HCT116 (cell line): ENCODE results near the gene ALK.

Experiments used
- POLR2A ChIP-seq: IDR thresholded peaks from 2 replicates; pipeline ENCODE4 v1.7.0; 2011; ENCODE audit warnings: borderline replicate concordance; ENCODE audit not compliant: insufficient read depth, insufficient read length; ENCODE audit errors: extremely low read depth
- ZNF274 ChIP-seq: fragments of 200-500 bp; sonication (Bioruptor generic); IDR thresholded peaks from 2 replicates; pipeline ENCODE4 v1.6.1; 2014; ENCODE audit warnings: mild to moderate bottlenecking, low read depth, low read length, inconsistent platforms
- TF ChIP-seq, protein P1 (sequence below): IDR thresholded peaks from 2 replicates; pipeline ENCODE4 v1.6.1; 2012
- TF ChIP-seq, protein P2 (sequence below), 3 experiments: fragments of 200-600 bp in 1 of 3; sonication (generic) in 1 of 3; IDR thresholded peaks in 2 of 3; conservative IDR thresholded peaks in 1 of 3; 2 replicates each; pipeline ENCODE4 v1.5.1; 2012 to 2017; ENCODE audit warnings: low read depth in 2 of 3, low read length in 2 of 3, antibody characterized with exemption in 1 of 3, borderline replicate concordance in 1 of 3, control low read depth in 1 of 3, mild to moderate bottlenecking in 1 of 3, mixed read lengths in 1 of 3, mixed run types in 1 of 3, moderate library complexity in 1 of 3; ENCODE audit not compliant: insufficient read depth in 1 of 3
- TF ChIP-seq, protein P3 (sequence below): IDR thresholded peaks from 2 replicates; pipeline ENCODE4 v1.6.1; 2012; ENCODE audit warnings: low read depth

DNA sequence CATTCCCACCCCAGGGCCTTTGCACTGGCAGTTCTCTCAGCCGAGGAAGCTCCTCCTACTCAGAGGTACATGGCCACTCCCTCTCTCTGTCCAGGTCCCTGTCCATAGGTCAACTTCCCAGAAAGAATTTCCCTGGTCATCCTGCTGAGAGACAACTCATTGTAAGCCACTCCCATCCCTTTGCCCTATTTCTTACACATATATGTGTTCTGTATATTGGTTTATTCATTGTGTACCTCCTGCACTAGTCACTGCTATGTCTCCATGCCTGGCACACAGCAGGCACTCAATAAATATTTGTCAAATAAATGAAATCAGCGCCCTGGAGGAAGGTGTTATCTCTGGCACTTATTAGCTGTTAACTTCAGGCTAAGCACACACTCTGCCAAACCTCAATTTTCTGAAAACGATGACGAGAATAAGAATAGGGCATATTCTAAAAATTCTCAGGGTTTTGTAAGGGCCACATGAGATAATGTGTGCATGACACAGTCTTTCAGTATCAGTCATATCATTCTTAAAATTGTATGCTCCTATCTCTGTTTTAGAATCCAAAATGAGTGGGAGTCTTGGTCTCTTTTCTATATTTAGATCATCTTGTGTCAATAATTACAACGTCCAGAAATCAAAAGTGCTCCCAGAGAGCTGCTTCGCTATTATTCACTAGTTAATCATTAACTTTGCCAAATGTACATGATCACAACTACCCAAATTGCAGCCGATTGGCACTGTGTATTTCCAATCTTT is 198.0 kb downstream of the ALK start:
- TF ChIP-seq, protein P1, sequence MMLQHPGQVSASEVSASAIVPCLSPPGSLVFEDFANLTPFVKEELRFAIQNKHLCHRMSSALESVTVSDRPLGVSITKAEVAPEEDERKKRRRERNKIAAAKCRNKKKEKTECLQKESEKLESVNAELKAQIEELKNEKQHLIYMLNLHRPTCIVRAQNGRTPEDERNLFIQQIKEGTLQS = no peak
- TF ChIP-seq, protein P2, sequence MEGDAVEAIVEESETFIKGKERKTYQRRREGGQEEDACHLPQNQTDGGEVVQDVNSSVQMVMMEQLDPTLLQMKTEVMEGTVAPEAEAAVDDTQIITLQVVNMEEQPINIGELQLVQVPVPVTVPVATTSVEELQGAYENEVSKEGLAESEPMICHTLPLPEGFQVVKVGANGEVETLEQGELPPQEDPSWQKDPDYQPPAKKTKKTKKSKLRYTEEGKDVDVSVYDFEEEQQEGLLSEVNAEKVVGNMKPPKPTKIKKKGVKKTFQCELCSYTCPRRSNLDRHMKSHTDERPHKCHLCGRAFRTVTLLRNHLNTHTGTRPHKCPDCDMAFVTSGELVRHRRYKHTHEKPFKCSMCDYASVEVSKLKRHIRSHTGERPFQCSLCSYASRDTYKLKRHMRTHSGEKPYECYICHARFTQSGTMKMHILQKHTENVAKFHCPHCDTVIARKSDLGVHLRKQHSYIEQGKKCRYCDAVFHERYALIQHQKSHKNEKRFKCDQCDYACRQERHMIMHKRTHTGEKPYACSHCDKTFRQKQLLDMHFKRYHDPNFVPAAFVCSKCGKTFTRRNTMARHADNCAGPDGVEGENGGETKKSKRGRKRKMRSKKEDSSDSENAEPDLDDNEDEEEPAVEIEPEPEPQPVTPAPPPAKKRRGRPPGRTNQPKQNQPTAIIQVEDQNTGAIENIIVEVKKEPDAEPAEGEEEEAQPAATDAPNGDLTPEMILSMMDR (IDR thresholded peaks at IDR 0.05 in 2 of 3, conservative IDR thresholded peaks at IDR 0.05 in 1 of 3; ENCODE audit: borderline replicate concordance in 1 of 3, insufficient read depth in 1 of 3, low read depth in 2 of 3, low read length in 2 of 3) = no peak
- TF ChIP-seq ZNF274 (no peak), POLR2A (no peak)
- TF ChIP-seq, protein P3, sequence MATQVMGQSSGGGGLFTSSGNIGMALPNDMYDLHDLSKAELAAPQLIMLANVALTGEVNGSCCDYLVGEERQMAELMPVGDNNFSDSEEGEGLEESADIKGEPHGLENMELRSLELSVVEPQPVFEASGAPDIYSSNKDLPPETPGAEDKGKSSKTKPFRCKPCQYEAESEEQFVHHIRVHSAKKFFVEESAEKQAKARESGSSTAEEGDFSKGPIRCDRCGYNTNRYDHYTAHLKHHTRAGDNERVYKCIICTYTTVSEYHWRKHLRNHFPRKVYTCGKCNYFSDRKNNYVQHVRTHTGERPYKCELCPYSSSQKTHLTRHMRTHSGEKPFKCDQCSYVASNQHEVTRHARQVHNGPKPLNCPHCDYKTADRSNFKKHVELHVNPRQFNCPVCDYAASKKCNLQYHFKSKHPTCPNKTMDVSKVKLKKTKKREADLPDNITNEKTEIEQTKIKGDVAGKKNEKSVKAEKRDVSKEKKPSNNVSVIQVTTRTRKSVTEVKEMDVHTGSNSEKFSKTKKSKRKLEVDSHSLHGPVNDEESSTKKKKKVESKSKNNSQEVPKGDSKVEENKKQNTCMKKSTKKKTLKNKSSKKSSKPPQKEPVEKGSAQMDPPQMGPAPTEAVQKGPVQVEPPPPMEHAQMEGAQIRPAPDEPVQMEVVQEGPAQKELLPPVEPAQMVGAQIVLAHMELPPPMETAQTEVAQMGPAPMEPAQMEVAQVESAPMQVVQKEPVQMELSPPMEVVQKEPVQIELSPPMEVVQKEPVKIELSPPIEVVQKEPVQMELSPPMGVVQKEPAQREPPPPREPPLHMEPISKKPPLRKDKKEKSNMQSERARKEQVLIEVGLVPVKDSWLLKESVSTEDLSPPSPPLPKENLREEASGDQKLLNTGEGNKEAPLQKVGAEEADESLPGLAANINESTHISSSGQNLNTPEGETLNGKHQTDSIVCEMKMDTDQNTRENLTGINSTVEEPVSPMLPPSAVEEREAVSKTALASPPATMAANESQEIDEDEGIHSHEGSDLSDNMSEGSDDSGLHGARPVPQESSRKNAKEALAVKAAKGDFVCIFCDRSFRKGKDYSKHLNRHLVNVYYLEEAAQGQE = no peak
